A549 (cell line): ENCODE measurements around the gene KCNJ9. TPM values are rescaled to one million over a fixed set of nuclear protein-coding genes. Genes with fewer than 3 reads are reported as not detected.

Experiments used
- ATAC-seq, 2 experiments: fragments of 200-7000 bp in 1 of 2; fragments of >200 bp in 1 of 2; cut with Nextera tagmentation in 1 of 2; cut with Tn5 transposase in 1 of 2; 3 replicates each; pipeline versions ENCODE4 v1.8.0 to v1.9.1; 2018 to 2020; ENCODE audit warnings: mild to moderate bottlenecking in 1 of 2, moderate library complexity in 1 of 2
- CTCF ChIA-PET: fragments of 300-600 bp; sonication (Branson Sonifier 250); formaldehyde crosslinking; extraction: SDS; loops from one replicate; lab custom pipeline; 2021; ENCODE audit warnings: antibody characterized with exemption, inconsistent platforms; lab: Yijun Ruan, JAX
- POLR2A ChIA-PET: fragments of 350-600 bp; formaldehyde crosslinking; extraction: SDS; loops from one replicate; lab custom pipeline; 2021; ENCODE audit warnings: antibody characterized with exemption, inconsistent platforms; lab: Yijun Ruan, JAX
- DNase-seq, 2 experiments: peaks; one replicate each; pipeline versions ENCODE4 v3.0.0 to v3.0.0-alpha.2; 2011 to 2016; ENCODE audit warnings: low read depth in 1 of 2, low spot score in 1 of 2
- FAIRE-seq: peaks from 2 replicates; lab custom pipeline; 2011; peaks lifted over from hg19 to GRCh38; lab: Jason Lieb, UNC
- H3K27ac ChIP-seq, 2 experiments: fragments of >200 bp; sonication (Bioruptor Twin); formaldehyde crosslinking; 3 replicates each; pipeline ENCODE4 v1.5.1; 2016 to 2017
- H3K4me1 ChIP-seq: fragments of >200 bp; sonication (Bioruptor Twin); formaldehyde crosslinking; 3 replicates; pipeline ENCODE4 v1.6.1; 2016
- H3K4me2 ChIP-seq: fragments of >200 bp; sonication (Bioruptor Twin); formaldehyde crosslinking; 3 replicates; pipeline ENCODE4 v1.6.1; 2016
- H3K4me3 ChIP-seq: fragments of >200 bp; sonication (Bioruptor Twin); formaldehyde crosslinking; 3 replicates; pipeline ENCODE4 v1.5.1; 2016
- H3K9me3 ChIP-seq: fragments of >200 bp; sonication (Bioruptor Twin); formaldehyde crosslinking; 3 replicates; pipeline ENCODE4 v1.6.1; 2016
- BHLHE40 ChIP-seq: IDR thresholded peaks from 2 replicates; pipeline ENCODE4 v1.6.1; 2012; ENCODE audit warnings: low read depth, low read length, inconsistent platforms
- CBX8 ChIP-seq: fragments of 200-600 bp; sonication (generic); IDR thresholded peaks from 2 replicates; pipeline ENCODE4 v1.6.1; 2016
- CEBPB ChIP-seq, 2 experiments: fragments of >200 bp in 1 of 2; sonication (Bioruptor Twin) in 1 of 2; formaldehyde crosslinking in 1 of 2; IDR thresholded peaks; 2 replicates each; pipeline ENCODE4 v1.6.1; 2012 to 2016
- CHD2 ChIP-seq: fragments of 150-350 bp; IDR thresholded peaks from 2 replicates; pipeline ENCODE4 v1.6.1; 2014; ENCODE audit warnings: low read length; ENCODE audit not compliant: partially characterized antibody
- CHD4 ChIP-seq: fragments of 200-600 bp; sonication (generic); IDR thresholded peaks from 2 replicates; pipeline ENCODE4 v1.6.1; 2016; ENCODE audit warnings: antibody characterized with exemption, mild to moderate bottlenecking, borderline replicate concordance
- EHMT2 ChIP-seq: fragments of 200-600 bp; sonication (generic); IDR thresholded peaks from 2 replicates; pipeline ENCODE4 v1.6.1; 2016; ENCODE audit warnings: antibody characterized with exemption, low read depth, mild to moderate bottlenecking, moderate library complexity
- EP300 ChIP-seq, 2 experiments: fragments of >200 bp; sonication (Bioruptor Twin); formaldehyde crosslinking; IDR thresholded peaks; 2 replicates in 1 of 2; 3 replicates in 1 of 2; pipeline ENCODE4 v1.6.1; 2016 to 2017
- FOSB ChIP-seq: fragments of 250-450 bp; sonication (Bioruptor Pico); IDR thresholded peaks from 2 replicates; pipeline ENCODE4 v1.5.0; 2020; ENCODE audit warnings: mild to moderate bottlenecking, moderate library complexity
- FOXS1 ChIP-seq: fragments of 250-450 bp; sonication (Bioruptor Pico); IDR thresholded peaks from 2 replicates; pipeline ENCODE4 v1.5.0; 2020; ENCODE audit warnings: mild to moderate bottlenecking, moderate library complexity
- HOXA7 ChIP-seq: fragments of 250-450 bp; sonication (Bioruptor Pico); IDR thresholded peaks from 2 replicates; pipeline ENCODE4 v1.5.0; 2020; ENCODE audit warnings: mild to moderate bottlenecking, moderate library complexity
- HOXB13 ChIP-seq: fragments of 250-450 bp; sonication (Bioruptor Pico); IDR thresholded peaks from 2 replicates; pipeline ENCODE4 v1.5.0; 2020; ENCODE audit warnings: low read depth, mild to moderate bottlenecking, moderate library complexity
- JUNB ChIP-seq: fragments of >200 bp; sonication (Bioruptor Twin); formaldehyde crosslinking; IDR thresholded peaks from 2 replicates; pipeline ENCODE4 v1.6.1; 2016
- KDM5A ChIP-seq: fragments of 200-600 bp; sonication (generic); IDR thresholded peaks from 2 replicates; pipeline ENCODE4 v1.6.1; 2016; ENCODE audit warnings: antibody characterized with exemption, mild to moderate bottlenecking
- MAFK ChIP-seq: fragments of 450-650 bp; IDR thresholded peaks from 2 replicates; pipeline ENCODE4 v1.6.1; 2014; ENCODE audit not compliant: partially characterized antibody
- MAZ ChIP-seq: fragments of 150-350 bp; IDR thresholded peaks from 2 replicates; pipeline ENCODE4 v1.6.1; 2014; ENCODE audit warnings: antibody characterized with exemption, low read depth, low read length, borderline replicate concordance
- MYC ChIP-seq: IDR thresholded peaks from 2 replicates; pipeline ENCODE4 v1.6.1; 2012; ENCODE audit warnings: mild to moderate bottlenecking, inconsistent platforms, low read length, improper control_type of control experiment, borderline replicate concordance
- POLR2A ChIP-seq: IDR thresholded peaks from 2 replicates; pipeline ENCODE4 v1.6.1; 2012; ENCODE audit warnings: mild to moderate bottlenecking, low read length
- RAD21 ChIP-seq, 2 experiments: fragments of >200 bp in 1 of 2; sonication (Bioruptor Twin) in 1 of 2; formaldehyde crosslinking in 1 of 2; IDR thresholded peaks in 1 of 2; conservative IDR thresholded peaks in 1 of 2; 2 replicates in 1 of 2; 3 replicates in 1 of 2; pipeline ENCODE4 v1.6.1; 2012 to 2018; ENCODE audit warnings: inconsistent platforms in 1 of 2
- RARB ChIP-seq: fragments of 250-450 bp; sonication (Bioruptor Pico); IDR thresholded peaks from 2 replicates; pipeline ENCODE4 v1.8.0; 2021; ENCODE audit warnings: mild to moderate bottlenecking, moderate library complexity
- RCOR1 ChIP-seq: fragments of 150-350 bp; IDR thresholded peaks from 2 replicates; pipeline ENCODE4 v1.6.1; 2014; ENCODE audit warnings: antibody characterized with exemption, low read length, low read depth
- RNF2 ChIP-seq: fragments of 200-600 bp; sonication (generic); IDR thresholded peaks from 2 replicates; pipeline ENCODE4 v1.6.1; 2016; ENCODE audit warnings: low read depth, mild to moderate bottlenecking, antibody characterized with exemption, moderate library complexity, borderline replicate concordance
- SMC3 ChIP-seq: fragments of >200 bp; sonication (Bioruptor Twin); formaldehyde crosslinking; IDR thresholded peaks from 3 replicates; pipeline ENCODE4 v1.6.1; 2018; ENCODE audit warnings: inconsistent platforms
- TP53 ChIP-seq: fragments of 250-450 bp; sonication (Bioruptor Pico); IDR thresholded peaks from 2 replicates; pipeline ENCODE4 v1.5.0; 2021; ENCODE audit warnings: mild to moderate bottlenecking, moderate library complexity
- WGBS: methylation state at CpG from one replicate; pipeline ENCODE4 v1.1.6; 2017; ENCODE audit errors: missing lambda C conversion rate; 5-methylcytosine and 5-hydroxymethylcytosine counted together
- polyA plus RNA-seq, 4 experiments: library from polyadenylated mRNA; depleted of rRNA in 3 of 4; stranded (reverse); fragments of >200 nt; fragmentation: RNase III in 1 of 4; extraction: RNeasy Plus Mini Kit Qiagen cat#74134 plus additional on column Dnase treatment in 1 of 4; gene quantifications; 2 replicates in 3 of 4; 3 replicates in 1 of 4; pipeline ENCODE4 v1.2.3, GENCODE V29; 2011 to 2017
- TF ChIP-seq, protein P1 (sequence below): IDR thresholded peaks from 2 replicates; pipeline ENCODE4 v1.6.1; 2012
- TF ChIP-seq, protein P2 (sequence below): fragments of 150-350 bp; IDR thresholded peaks from 2 replicates; pipeline ENCODE4 v1.6.1; 2014; ENCODE audit warnings: low read depth, mild to moderate bottlenecking, low read length
- TF ChIP-seq, protein P3 (sequence below): fragments of 450-650 bp; IDR thresholded peaks from 2 replicates; pipeline ENCODE4 v1.6.1; 2014; ENCODE audit warnings: antibody characterized with exemption
- TF ChIP-seq, protein P4 (sequence below): fragments of 250-450 bp; sonication (Bioruptor Pico); IDR thresholded peaks from 2 replicates; pipeline ENCODE4 v1.5.0; 2020; ENCODE audit warnings: low read depth, mild to moderate bottlenecking, moderate library complexity

Gene KCNJ9
- polyA plus RNA-seq, 2 of the 4 experiments (the other 2 are of a cell fraction) = not detected

DNA sequence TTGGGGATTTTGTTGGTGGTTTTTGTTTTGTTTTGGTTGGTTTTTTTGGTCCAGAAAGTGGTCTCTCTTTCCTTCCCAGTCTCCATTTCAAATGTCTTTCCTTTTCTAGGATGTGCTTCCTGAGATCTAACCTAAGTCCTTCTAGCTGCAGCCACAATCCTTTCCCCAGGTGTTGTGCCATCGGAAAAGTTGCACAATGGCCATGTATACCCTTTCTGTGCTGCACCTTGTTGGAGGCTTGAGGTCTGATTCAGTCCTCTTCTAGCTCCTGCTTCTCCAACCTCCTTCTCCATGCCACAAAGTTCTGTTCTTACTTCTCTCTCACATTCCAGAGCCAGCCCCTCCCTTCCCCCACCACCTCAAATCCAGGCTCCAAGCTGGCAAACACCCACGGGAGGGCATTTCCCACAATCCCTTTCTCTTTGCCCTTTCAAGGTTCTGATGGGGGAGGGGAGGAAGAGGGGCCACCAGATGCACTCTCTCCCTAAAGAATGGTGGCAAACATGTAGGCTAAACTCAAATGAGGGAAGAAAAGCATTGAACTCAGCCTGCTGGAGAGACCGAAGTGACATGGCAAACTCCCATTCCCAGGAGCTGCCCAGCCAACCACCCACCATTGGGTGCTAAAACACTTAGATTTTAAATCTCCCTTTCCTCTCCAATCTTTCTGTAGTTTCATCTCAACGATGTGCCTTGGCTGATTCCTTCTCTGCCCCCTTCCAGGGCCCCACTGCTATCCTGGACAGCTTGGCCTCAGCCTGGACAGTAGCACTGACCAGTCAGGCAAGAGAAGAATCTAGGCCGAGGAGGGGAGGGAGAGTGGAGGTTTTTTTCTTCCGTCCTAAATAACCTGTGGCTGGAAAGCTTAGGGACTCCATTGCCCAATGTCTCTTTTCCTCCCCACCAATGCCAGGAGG is 14.3 kb upstream of the KCNJ9 start:
- no peaks in the 10 kb centered on the region for H3K4me1 ChIP-seq
- no peaks in the 10 kb centered on the region for H3K9me3 ChIP-seq
- CTCF ChIA-PET = interaction anchor here (1.0 to 30.0 kb wide), 6 partner anchors 9 to 59 kb away, joined by 3 to 409 read pairs (median 6); partner anchors contain the start of gene KCNJ9
- TF ChIP-seq CHD2 = no peak
- no peak for TF ChIP-seq CBX8
- no peak for TF ChIP-seq RAD21 (conservative IDR thresholded peaks at IDR 0.05 in 1 of 2, IDR thresholded peaks at IDR 0.05 in 1 of 2)
- no peak for TF ChIP-seq SMC3
- TF ChIP-seq BHLHE40 = no peak
- no peak for TF ChIP-seq FOXS1 (CRISPR knock-in tag)
- TF ChIP-seq EHMT2 = no peak
- TF ChIP-seq HOXB13 (CRISPR knock-in tag) = no peak
- TF ChIP-seq, protein P1, sequence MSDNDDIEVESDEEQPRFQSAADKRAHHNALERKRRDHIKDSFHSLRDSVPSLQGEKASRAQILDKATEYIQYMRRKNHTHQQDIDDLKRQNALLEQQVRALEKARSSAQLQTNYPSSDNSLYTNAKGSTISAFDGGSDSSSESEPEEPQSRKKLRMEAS = no peak
- TF ChIP-seq RNF2 = no peak
- no peak for TF ChIP-seq JUNB
- TF ChIP-seq RARB (CRISPR knock-in tag) = no peak
- no peak for TF ChIP-seq POLR2A
- TF ChIP-seq, protein P2, sequence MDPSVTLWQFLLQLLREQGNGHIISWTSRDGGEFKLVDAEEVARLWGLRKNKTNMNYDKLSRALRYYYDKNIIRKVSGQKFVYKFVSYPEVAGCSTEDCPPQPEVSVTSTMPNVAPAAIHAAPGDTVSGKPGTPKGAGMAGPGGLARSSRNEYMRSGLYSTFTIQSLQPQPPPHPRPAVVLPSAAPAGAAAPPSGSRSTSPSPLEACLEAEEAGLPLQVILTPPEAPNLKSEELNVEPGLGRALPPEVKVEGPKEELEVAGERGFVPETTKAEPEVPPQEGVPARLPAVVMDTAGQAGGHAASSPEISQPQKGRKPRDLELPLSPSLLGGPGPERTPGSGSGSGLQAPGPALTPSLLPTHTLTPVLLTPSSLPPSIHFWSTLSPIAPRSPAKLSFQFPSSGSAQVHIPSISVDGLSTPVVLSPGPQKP = no peak
- TF ChIP-seq TP53 (CRISPR knock-in tag) = no peak
- TF ChIP-seq, protein P3, sequence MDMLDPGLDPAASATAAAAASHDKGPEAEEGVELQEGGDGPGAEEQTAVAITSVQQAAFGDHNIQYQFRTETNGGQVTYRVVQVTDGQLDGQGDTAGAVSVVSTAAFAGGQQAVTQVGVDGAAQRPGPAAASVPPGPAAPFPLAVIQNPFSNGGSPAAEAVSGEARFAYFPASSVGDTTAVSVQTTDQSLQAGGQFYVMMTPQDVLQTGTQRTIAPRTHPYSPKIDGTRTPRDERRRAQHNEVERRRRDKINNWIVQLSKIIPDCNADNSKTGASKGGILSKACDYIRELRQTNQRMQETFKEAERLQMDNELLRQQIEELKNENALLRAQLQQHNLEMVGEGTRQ = no peak
- no peak for TF ChIP-seq KDM5A
- TF ChIP-seq, protein P4, sequence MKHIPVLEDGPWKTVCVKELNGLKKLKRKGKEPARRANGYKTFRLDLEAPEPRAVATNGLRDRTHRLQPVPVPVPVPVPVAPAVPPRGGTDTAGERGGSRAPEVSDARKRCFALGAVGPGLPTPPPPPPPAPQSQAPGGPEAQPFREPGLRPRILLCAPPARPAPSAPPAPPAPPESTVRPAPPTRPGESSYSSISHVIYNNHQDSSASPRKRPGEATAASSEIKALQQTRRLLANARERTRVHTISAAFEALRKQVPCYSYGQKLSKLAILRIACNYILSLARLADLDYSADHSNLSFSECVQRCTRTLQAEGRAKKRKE = no peak
- POLR2A ChIA-PET = no interaction called here
- no peak overlapping the region for H3K4me2 ChIP-seq
- no peak overlapping the region for H3K27ac ChIP-seq
- whole genome bisulfite sequencing = 47% methylated on average over 6 of the region's 6 CpGs
- no peak for FAIRE-seq
- DNase-seq = no peak
- H3K4me3 ChIP-seq = no peak overlapping the region
- ATAC-seq = no peak

DNA sequence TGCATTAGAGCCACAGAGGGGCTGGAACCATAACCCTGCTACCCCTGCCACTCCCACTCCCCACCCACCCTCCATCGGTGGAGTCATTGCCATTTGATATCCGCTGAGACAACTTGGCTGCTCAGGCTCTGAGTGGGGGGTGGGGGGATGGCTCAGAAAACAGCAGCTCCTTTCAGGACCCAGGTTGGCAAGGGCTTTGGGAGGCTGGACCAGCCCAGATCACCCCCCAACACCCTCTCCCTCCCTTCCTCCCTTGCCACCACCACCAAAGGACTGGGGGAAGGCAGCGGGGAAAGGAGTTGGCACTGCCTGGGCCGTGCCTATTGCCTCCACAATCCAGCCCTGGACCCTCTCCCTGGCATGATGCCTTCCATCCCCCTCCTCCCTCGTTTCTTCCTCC is 13.1 kb upstream of the KCNJ9 start:
- CTCF ChIA-PET = interaction anchor here (0.9 to 30.0 kb wide), 4 partner anchors 15 to 63 kb away, joined by 3 to 409 read pairs (median 8); partner anchors contain the start of gene KCNJ9
- H3K27ac ChIP-seq = no peak overlapping the region
- FAIRE-seq (no peak), DNase-seq (no peak), ATAC-seq (no peak)
- no peaks in the 10 kb centered on the region for H3K4me1 ChIP-seq
- no peaks in the 10 kb centered on the region for H3K9me3 ChIP-seq
- POLR2A ChIA-PET = no interaction called here
- TF ChIP-seq HOXA7 (no peak), MYC (no peak), EHMT2 (no peak), EP300 (IDR thresholded peaks at IDR 0.05) (no peak), RCOR1 (no peak), MAZ (no peak), CEBPB (IDR thresholded peaks at IDR 0.05) (no peak), FOSB (CRISPR knock-in tag) (no peak), MAFK (no peak), CHD4 (no peak), SMC3 (no peak), CHD2 (no peak)
- TF ChIP-seq, protein P1 = no peak
- TF ChIP-seq, protein P4 = no peak
- no peak overlapping the region for H3K4me3 ChIP-seq
- 42% methylated on average over 4 of the region's 5 CpGs for WGBS
- H3K4me2 ChIP-seq = no peak overlapping the region
